Loucy (cell line): ENCODE results near the gene KRT79.

ENCODE experiments used
- H2AFZ ChIP-seq: fragments of 200-600 bp; sonication (generic); 2 replicates; pipeline ENCODE4 v1.6.0; 2016; ENCODE audit warnings: antibody characterized with exemption, mild to moderate bottlenecking, low read length, moderate library complexity
- H3F3A ChIP-seq: fragments of 200-600 bp; 2 replicates; pipeline ENCODE4 v1.6.0; 2016; ENCODE audit warnings: antibody characterized with exemption, low read depth, mild to moderate bottlenecking
- H3K27me3 ChIP-seq: fragments of 200-600 bp; sonication (generic); 2 replicates; pipeline ENCODE4 v1.6.1; 2014; ENCODE audit warnings: low read length, mild to moderate bottlenecking; ENCODE audit not compliant: insufficient read depth, poor library complexity, severe bottlenecking
- H3K36me3 ChIP-seq: fragments of 200-600 bp; sonication (generic); 2 replicates; pipeline ENCODE4 v1.6.1; 2016; ENCODE audit warnings: low read length; ENCODE audit not compliant: insufficient read depth
- H3K4me1 ChIP-seq: fragments of 200-600 bp; sonication (generic); 2 replicates; pipeline ENCODE4 v1.5.1; 2014; ENCODE audit warnings: low read length, mild to moderate bottlenecking; ENCODE audit not compliant: insufficient read depth, poor library complexity, severe bottlenecking
- H3K4me2 ChIP-seq: fragments of 200-600 bp; sonication (generic); 2 replicates; pipeline ENCODE4 v1.6.0; 2014; ENCODE audit warnings: antibody characterized with exemption, low read length, low read depth, mild to moderate bottlenecking; ENCODE audit not compliant: poor library complexity, severe bottlenecking
- H3K4me3 ChIP-seq: fragments of 200-600 bp; sonication (generic); 2 replicates; pipeline ENCODE4 v1.5.1; 2014; ENCODE audit warnings: low read length, mild to moderate bottlenecking, mixed read lengths; ENCODE audit not compliant: poor library complexity, severe bottlenecking
- H3K79me2 ChIP-seq: fragments of 200-600 bp; sonication (generic); 2 replicates; pipeline ENCODE4 v1.6.1; 2014; ENCODE audit warnings: low read length; ENCODE audit not compliant: insufficient read depth
- H3K9ac ChIP-seq: fragments of 200-600 bp; sonication (generic); 2 replicates; pipeline ENCODE4 v1.6.0; 2014; ENCODE audit warnings: mild to moderate bottlenecking, low read depth, low read length, moderate library complexity; ENCODE audit not compliant: poor library complexity, severe bottlenecking
- H3K9me2 ChIP-seq: fragments of 200-600 bp; sonication (generic); replicated peaks from 2 replicates; pipeline ENCODE4 v1.6.1; 2016; ENCODE audit warnings: low read depth, low read length, mixed read lengths
- H3K9me3 ChIP-seq: fragments of 200-600 bp; sonication (generic); 2 replicates; pipeline ENCODE4 v1.6.1; 2014; ENCODE audit warnings: mild to moderate bottlenecking, antibody characterized with exemption, low read length, low read depth; ENCODE audit not compliant: insufficient read depth
- H4K20me1 ChIP-seq: fragments of 200-600 bp; sonication (generic); 2 replicates; pipeline ENCODE4 v1.6.0; 2014; ENCODE audit warnings: antibody characterized with exemption, low read length, mild to moderate bottlenecking; ENCODE audit not compliant: insufficient read depth, poor library complexity, severe bottlenecking
- CTCF ChIP-seq: fragments of 200-600 bp; sonication (generic); conservative IDR thresholded peaks from 2 replicates; pipeline ENCODE4 v1.5.1; 2014; ENCODE audit warnings: mild to moderate bottlenecking, antibody characterized with exemption, low read length
- EZH2phosphoT487 ChIP-seq: fragments of 200-600 bp; IDR thresholded peaks from 2 replicates; pipeline ENCODE4 v1.6.1; 2018; ENCODE audit warnings: antibody characterized with exemption, mild to moderate bottlenecking, moderate library complexity, borderline replicate concordance

The KRT79 gene

GRCh38 chr12:52846356-52846970 is 12.4 kb upstream of the KRT79 start:
- H3K27me3 ChIP-seq: no peaks in the 10 kb centered on the region
- H4K20me1 ChIP-seq: no peaks in the 10 kb centered on the region
- H3K4me2 ChIP-seq: no peak overlapping the region
- no peaks in the 10 kb centered on the region for H3K9me3 ChIP-seq
- no peaks in the 10 kb centered on the region for H3F3A ChIP-seq
- H3K79me2 ChIP-seq: no peaks in the 10 kb centered on the region
- no peaks in the 10 kb centered on the region for H3K4me1 ChIP-seq
- no peaks in the 10 kb centered on the region for H3K36me3 ChIP-seq
- H3K9ac ChIP-seq: no peak overlapping the region
- no peak overlapping the region for H3K4me3 ChIP-seq
- H3K9me2 ChIP-seq: no peaks in the 10 kb centered on the region
- no peak overlapping the region for H2AFZ ChIP-seq
- TF ChIP-seq CTCF (no peak), EZH2phosphoT487 (no peak)

- Histone ChIP-seq H3K36me3 (no peaks in the 10 kb centered on the region), H3K27me3 (no peaks in the 10 kb centered on the region), H3K9me3 (no peaks in the 10 kb centered on the region), H3K4me2 (no peak overlapping the region), H2AFZ (no peak overlapping the region), H3F3A (no peaks in the 10 kb centered on the region), H3K4me1 (no peaks in the 10 kb centered on the region), H3K79me2 (no peaks in the 10 kb centered on the region), H3K9ac (no peak overlapping the region), H4K20me1 (no peaks in the 10 kb centered on the region), H3K9me2 (no peaks in the 10 kb centered on the region), H3K4me3 (no peak overlapping the region)
- no peak for TF ChIP-seq CTCF
Observed at GRCh38 chr12:52845946-52846345, 11.8 kb upstream of the KRT79 start.

- no peaks in the 10 kb centered on the region for H3K27me3 ChIP-seq
- H3K9me2 ChIP-seq: no peaks in the 10 kb centered on the region
- H2AFZ ChIP-seq: no peak overlapping the region
- no peak overlapping the region for H3K9ac ChIP-seq
- H3F3A ChIP-seq: no peaks in the 10 kb centered on the region
- H3K4me2 ChIP-seq: no peak overlapping the region
- H3K79me2 ChIP-seq: no peaks in the 10 kb centered on the region
- TF ChIP-seq EZH2phosphoT487: no peak
- no peak for TF ChIP-seq CTCF
- H3K4me3 ChIP-seq: no peak overlapping the region
- H3K4me1 ChIP-seq: no peaks in the 10 kb centered on the region
- no peaks in the 10 kb centered on the region for H3K9me3 ChIP-seq
- no peaks in the 10 kb centered on the region for H3K36me3 ChIP-seq
- H4K20me1 ChIP-seq: no peaks in the 10 kb centered on the region
Observed at GRCh38 chr12:52844386-52844785, 10.3 kb upstream of the KRT79 start.
